Gastroesophageal sphincter (tissue), 4 donors: ENCODE data around the gene UGP2. TPM values are rescaled to one million over a fixed set of nuclear protein-coding genes. Genes with fewer than 3 reads are reported as not detected.
A peak's percentile ranks its signal among the peaks of the same experiment; 100 is the strongest.

Source experiments
- ATAC-seq: fragments of 150-250 bp; one replicate; pipeline ENCODE4 v1.9.1; 2016; ENCODE audit warnings: mild to moderate bottlenecking, moderate library complexity
- H3K27ac ChIP-seq, 4 donors: fragments of 200-600 bp; sonication (generic) in 3 of 4; 1 replicate in 3 of 4; 2 replicates in 1 of 4; pipeline ENCODE4 v1.5.1; 2016 to 2019
- H3K27me3 ChIP-seq: fragments of 200-600 bp; sonication (generic); one replicate; pipeline ENCODE4 v1.5.1; 2019
- H3K36me3 ChIP-seq, 2 donors: fragments of 200-600 bp; sonication (generic); one replicate each; pipeline ENCODE4 v1.5.1; 2019; ENCODE audit warnings: control low read depth in 1 of 2
- H3K4me1 ChIP-seq, 3 donors: fragments of 200-600 bp; sonication (generic); 1 replicate in 2 of 3; 2 replicates in 1 of 3; pipeline ENCODE4 v1.5.1; 2016 to 2019; ENCODE audit warnings: control low read depth in 2 of 3
- H3K4me3 ChIP-seq, 2 donors: fragments of 200-600 bp; sonication (generic); one replicate each; pipeline ENCODE4 v1.5.1; 2019; ENCODE audit warnings: mild to moderate bottlenecking in 1 of 2, moderate library complexity in 1 of 2
- H3K9me3 ChIP-seq, 3 donors: fragments of 200-600 bp; sonication (generic); one replicate each; pipeline ENCODE4 v1.5.1; 2017 to 2019; ENCODE audit warnings: control low read depth in 2 of 3
- EP300 ChIP-seq: sonication (generic); formaldehyde crosslinking; IDR thresholded peaks from one replicate; pipeline ENCODE4 v1.6.1; 2017; ENCODE audit warnings: antibody characterized with exemption, mild to moderate bottlenecking
- POLR2A ChIP-seq, 2 donors: fragments of 450-650 bp; IDR thresholded peaks; one replicate each; pipeline ENCODE4 v1.6.1; 2017; ENCODE audit warnings: antibody characterized with exemption in 2 of 2, mild to moderate bottlenecking in 2 of 2, moderate library complexity in 1 of 2
- POLR2AphosphoS5 ChIP-seq: sonication (generic); formaldehyde crosslinking; IDR thresholded peaks from one replicate; pipeline ENCODE4 v1.6.1; 2017; ENCODE audit warnings: antibody characterized with exemption
- WGBS, 2 donors: methylation state at CpG; one replicate each; pipeline ENCODE4 v1.1.5; 2018; ENCODE audit warnings: low coverage in 1 of 2; 5-methylcytosine and 5-hydroxymethylcytosine counted together
- total RNA-seq, 4 donors: library from RNA; depleted of rRNA; stranded (reverse); fragments of >200 nt; gene quantifications; one replicate each; pipeline ENCODE4 v1.1.0, GENCODE V29; 2016
- TF ChIP-seq, protein P1 (sequence below), 4 experiments: fragments of 200-600 bp in 2 of 4; fragments of 450-650 bp in 2 of 4; sonication (generic) in 1 of 4; IDR thresholded peaks; one replicate each; pipeline ENCODE4 v1.5.1; 2017 to 2019; ENCODE audit warnings: antibody characterized with exemption in 4 of 4, mild to moderate bottlenecking in 2 of 4, moderate library complexity in 2 of 4

Gene UGP2
- total RNA-seq, 4 donors from 2014 or later, result 151 to 222 (median 164) TPM

DNA sequence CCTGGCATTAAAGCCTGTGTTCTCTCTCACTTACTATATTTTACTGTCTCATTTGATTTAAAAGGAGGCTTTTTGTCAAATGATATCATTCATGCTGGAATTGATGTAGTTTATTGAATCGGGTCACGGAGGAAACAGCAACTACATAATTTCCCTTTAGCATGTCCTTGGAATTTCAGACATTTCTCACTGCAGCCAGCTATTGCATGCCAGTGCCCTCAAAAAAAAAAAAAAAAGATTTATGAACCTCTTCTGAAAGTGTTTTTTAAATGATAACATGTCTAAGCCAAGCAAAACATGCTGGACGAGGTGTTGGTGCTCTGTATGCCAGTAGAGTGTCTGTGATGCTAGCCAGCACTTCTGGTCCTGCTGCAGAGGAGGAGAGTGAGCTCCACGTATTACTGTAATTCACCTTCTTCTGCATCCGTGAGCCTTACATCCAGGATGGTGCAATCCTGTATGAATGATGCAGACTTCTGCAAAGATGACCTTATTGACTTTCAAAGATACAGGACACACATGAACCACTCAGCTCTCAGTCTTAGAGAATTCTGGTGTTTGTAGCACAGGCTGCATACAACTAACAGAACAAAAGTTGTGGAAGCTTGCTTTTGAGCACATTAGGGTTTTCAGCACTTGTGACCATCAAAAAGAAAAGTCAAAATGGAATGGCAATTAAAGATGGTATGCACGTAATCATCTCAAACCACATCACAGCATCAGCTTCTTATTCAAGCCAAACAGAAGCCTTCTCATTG lies 31.1 kb downstream of the UGP2 start:
- TF ChIP-seq, protein P1, sequence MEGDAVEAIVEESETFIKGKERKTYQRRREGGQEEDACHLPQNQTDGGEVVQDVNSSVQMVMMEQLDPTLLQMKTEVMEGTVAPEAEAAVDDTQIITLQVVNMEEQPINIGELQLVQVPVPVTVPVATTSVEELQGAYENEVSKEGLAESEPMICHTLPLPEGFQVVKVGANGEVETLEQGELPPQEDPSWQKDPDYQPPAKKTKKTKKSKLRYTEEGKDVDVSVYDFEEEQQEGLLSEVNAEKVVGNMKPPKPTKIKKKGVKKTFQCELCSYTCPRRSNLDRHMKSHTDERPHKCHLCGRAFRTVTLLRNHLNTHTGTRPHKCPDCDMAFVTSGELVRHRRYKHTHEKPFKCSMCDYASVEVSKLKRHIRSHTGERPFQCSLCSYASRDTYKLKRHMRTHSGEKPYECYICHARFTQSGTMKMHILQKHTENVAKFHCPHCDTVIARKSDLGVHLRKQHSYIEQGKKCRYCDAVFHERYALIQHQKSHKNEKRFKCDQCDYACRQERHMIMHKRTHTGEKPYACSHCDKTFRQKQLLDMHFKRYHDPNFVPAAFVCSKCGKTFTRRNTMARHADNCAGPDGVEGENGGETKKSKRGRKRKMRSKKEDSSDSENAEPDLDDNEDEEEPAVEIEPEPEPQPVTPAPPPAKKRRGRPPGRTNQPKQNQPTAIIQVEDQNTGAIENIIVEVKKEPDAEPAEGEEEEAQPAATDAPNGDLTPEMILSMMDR (IDR thresholded peaks at IDR 0.05), result no peak
- no peak for TF ChIP-seq EP300
- no peak for TF ChIP-seq POLR2A (IDR thresholded peaks at IDR 0.05)
- peak; percentile 40 for TF ChIP-seq POLR2AphosphoS5
- peak; percentile 55 for ATAC-seq
- no peak overlapping the region for H3K4me3 ChIP-seq
- H3K36me3 ChIP-seq, result peaks cover 0 to 11% of the 10 kb centered on the region in 2 donors
- peaks cover 26 to 68% (median 32%) of the 10 kb centered on the region in 3 donors for H3K4me1 ChIP-seq
- no peaks in the 10 kb centered on the region for H3K9me3 ChIP-seq
- H3K27ac ChIP-seq, result peak overlapping the region in 3 of 4 donors; percentile 44 to 70 (median 57)
- WGBS, 2 donors, result 30 to 42% methylated on average over 5 to 6 of the region's 6 CpGs
- H3K27me3 ChIP-seq, result no peaks in the 10 kb centered on the region

- WGBS, 2 donors, result 92 to 99% methylated on average over 4 to 5 of the region's 5 CpGs
- H3K36me3 ChIP-seq, result peaks cover 0 to 11% of the 10 kb centered on the region in 2 donors
- no peaks in the 10 kb centered on the region for H3K9me3 ChIP-seq
- TF ChIP-seq POLR2AphosphoS5 (no peak), EP300 (no peak), POLR2A (IDR thresholded peaks at IDR 0.05) (no peak)
- TF ChIP-seq, protein P1 (IDR thresholded peaks at IDR 0.05), result no peak
- H3K27ac ChIP-seq, result peak overlapping the region in 3 of 4 donors; percentile 59 to 83 (median 70)
- H3K4me1 ChIP-seq, result peaks cover 26 to 68% (median 32%) of the 10 kb centered on the region in 3 donors
- H3K27me3 ChIP-seq, result no peaks in the 10 kb centered on the region
- H3K4me3 ChIP-seq, result no peak overlapping the region
- no peak for ATAC-seq
Measured at GRCh38 chr2:63874204-63875130, 32.8 kb downstream of the UGP2 start.

GRCh38 chr2:63875131-63875527 lies 33.4 kb downstream of the UGP2 start:
- no peak overlapping the region for H3K4me3 ChIP-seq
- H3K27ac ChIP-seq, result peak overlapping the region in 3 of 4 donors; percentile 59 to 83 (median 70)
- H3K27me3 ChIP-seq, result no peaks in the 10 kb centered on the region
- H3K36me3 ChIP-seq, result peaks cover 0 to 11% of the 10 kb centered on the region in 2 donors
- ATAC-seq, result peak; percentile 80
- TF ChIP-seq POLR2AphosphoS5, result peak; percentile 82
- TF ChIP-seq POLR2A (IDR thresholded peaks at IDR 0.05), result no peak
- TF ChIP-seq EP300, result no peak
- H3K4me1 ChIP-seq, result peaks cover 26 to 69% (median 32%) of the 10 kb centered on the region in 3 donors
- WGBS, 2 donors, result 13 to 20% methylated on average over 1 of the region's 1 CpG
- H3K9me3 ChIP-seq, result no peaks in the 10 kb centered on the region

DNA sequence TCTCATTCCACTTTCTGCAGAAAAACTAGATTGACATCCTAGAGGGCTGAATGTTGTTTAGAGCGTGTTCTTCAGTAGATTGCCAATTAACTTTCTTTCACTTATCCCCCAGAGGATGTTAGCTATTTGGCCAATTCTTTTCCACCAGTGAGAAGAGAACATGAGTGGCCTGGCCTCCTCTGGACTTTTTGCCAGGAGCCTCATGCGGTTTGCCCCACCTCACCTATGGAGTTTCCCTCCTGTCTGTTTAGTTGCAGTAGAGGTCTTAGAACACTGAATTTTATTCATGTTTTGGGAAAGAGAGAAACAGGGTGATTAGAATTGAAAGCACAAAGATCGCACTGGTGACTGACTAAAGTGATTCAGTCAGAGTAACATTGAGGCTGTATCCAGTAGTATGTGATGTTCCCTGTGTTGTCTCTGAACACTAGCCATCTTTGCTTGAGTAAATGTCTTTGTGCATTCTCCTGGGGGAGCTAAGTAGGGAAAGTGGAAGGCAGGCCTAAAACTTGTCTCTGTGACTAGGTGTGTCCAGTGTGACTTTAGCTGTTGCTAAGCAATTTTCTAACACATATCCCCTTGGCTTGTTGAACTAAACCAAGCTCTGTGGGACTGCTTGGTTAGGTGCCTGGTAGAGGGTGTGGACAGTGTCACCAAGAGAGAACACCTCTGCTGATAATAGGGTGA lies 34.0 kb downstream of the UGP2 start:
- WGBS, 2 donors, result 61 to 88% methylated on average over 2 to 3 of the region's 3 CpGs
- Histone ChIP-seq H3K9me3 (no peaks in the 10 kb centered on the region), H3K27me3 (no peaks in the 10 kb centered on the region), H3K4me3 (no peak overlapping the region), H3K27ac (peak overlapping the region in 3 of 4 donors; percentile 59 to 83 (median 70)), H3K36me3 (peaks cover 0 to 11% of the 10 kb centered on the region in 2 donors), H3K4me1 (peaks cover 26 to 70% (median 32%) of the 10 kb centered on the region in 3 donors)
- TF ChIP-seq, protein P1 (IDR thresholded peaks at IDR 0.05), result no peak
- TF ChIP-seq POLR2AphosphoS5, result peak; percentile 15
- peak; percentile 32 for ATAC-seq

DNA sequence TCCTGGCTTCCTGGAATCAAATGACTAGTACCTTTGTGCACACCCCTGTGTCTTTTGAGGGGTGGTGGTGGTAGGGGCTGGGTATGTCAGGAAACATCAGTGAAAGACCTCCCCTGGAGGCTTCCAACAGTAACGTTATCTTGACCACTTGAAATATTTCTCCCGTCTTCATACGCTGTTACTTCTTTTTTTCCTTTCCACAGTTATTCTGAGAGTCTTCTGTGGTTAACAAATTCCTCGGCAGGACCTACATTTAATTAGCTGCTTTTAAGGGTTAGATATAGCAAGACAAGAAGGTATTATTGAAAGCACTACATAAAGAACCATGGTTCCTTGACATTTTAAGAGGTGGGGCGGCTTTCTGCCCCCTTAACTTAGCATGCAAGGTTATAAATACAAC lies 34.6 kb downstream of the UGP2 start:
- TF ChIP-seq, protein P1 (IDR thresholded peaks at IDR 0.05), result no peak
- no peak for TF ChIP-seq POLR2A (IDR thresholded peaks at IDR 0.05)
- TF ChIP-seq EP300, result no peak
- TF ChIP-seq POLR2AphosphoS5, result no peak
- H3K9me3 ChIP-seq, result no peaks in the 10 kb centered on the region
- peaks cover 22 to 66% (median 29%) of the 10 kb centered on the region in 3 donors for H3K4me1 ChIP-seq
- H3K27ac ChIP-seq, result peak overlapping the region in 3 of 4 donors; percentile 59 to 83 (median 70)
- 90 to 100% methylated on average over 2 to 5 of the region's 5 CpGs for WGBS, 2 donors
- H3K27me3 ChIP-seq, result no peaks in the 10 kb centered on the region
- ATAC-seq, result no peak
- H3K36me3 ChIP-seq, result peaks cover 0 to 11% of the 10 kb centered on the region in 2 donors
- no peak overlapping the region for H3K4me3 ChIP-seq
